Thoracic aorta (tissue), 2 donors: ENCODE results near the gene SEPTIN14. TPM values are rescaled to one million over a fixed set of nuclear protein-coding genes. Genes with fewer than 3 reads are reported as not detected.
"Not testable (repeated sequence)": the region's sequence is repeated elsewhere in the genome, so short reads cannot be mapped to it uniquely, and the experiment has no call there.

ENCODE experiments used
- ATAC-seq: fragments of 150-250 bp; one replicate; pipeline ENCODE4 v1.8.0; 2017; ENCODE audit warnings: low read depth; ENCODE audit not compliant: insufficient number of reproducible peaks, low FRiP score
- DNase-seq: peaks from one replicate; pipeline ENCODE4 v3.0.0-alpha.2; 2020; ENCODE audit warnings: low spot score
- H3K27ac ChIP-seq, 2 donors: fragments of 200-600 bp; sonication (generic); 1 replicate in 1 of 2; 2 replicates in 1 of 2; pipeline ENCODE4 v1.5.1; 2016; ENCODE audit warnings: mild to moderate bottlenecking in 2 of 2, moderate library complexity in 2 of 2
- H3K27me3 ChIP-seq: fragments of 200-600 bp; sonication (generic); replicated peaks from 2 replicates; pipeline ENCODE4 v1.6.0; 2016; ENCODE audit warnings: mild to moderate bottlenecking; ENCODE audit not compliant: insufficient read depth
- H3K36me3 ChIP-seq: fragments of 200-600 bp; sonication (generic); one replicate; pipeline ENCODE4 v1.5.1; 2016
- H3K4me1 ChIP-seq, 2 donors: fragments of 200-600 bp; sonication (generic); 1 replicate in 1 of 2; 2 replicates in 1 of 2; pipeline versions ENCODE4 v1.5.1 to v1.6.0; 2016; ENCODE audit warnings: low read depth in 2 of 2, mild to moderate bottlenecking in 1 of 2; ENCODE audit not compliant: control insufficient read depth in 1 of 2
- H3K4me3 ChIP-seq: fragments of 200-600 bp; sonication (generic); 2 replicates; pipeline ENCODE4 v1.5.1; 2016; ENCODE audit warnings: mild to moderate bottlenecking
- H3K9me3 ChIP-seq: fragments of 200-600 bp; sonication (generic); 2 replicates; pipeline ENCODE4 v1.5.1; 2016
- CTCF ChIP-seq: fragments of 200-600 bp; sonication (generic); IDR thresholded peaks from one replicate; pipeline ENCODE4 v1.5.1; 2019; ENCODE audit warnings: antibody characterized with exemption
- total RNA-seq, 2 donors: library from RNA; depleted of rRNA; stranded (reverse); fragments of >200 nt; gene quantifications; one replicate each; pipeline versions ENCODE4 v1.1.0 to v1.2.3, GENCODE V29; 2016

The SEPTIN14 gene
- total RNA-seq, 2 donors from 2014 or later: not detected

GRCh38 chr7:55778631-55779030 is 83.9 kb downstream of the SEPTIN14 start:
- Histone ChIP-seq H3K4me3 (no peak overlapping the region), H3K27ac (no peak overlapping the region), H3K36me3 (no peaks in the 10 kb centered on the region), H3K9me3 (no peaks in the 10 kb centered on the region), H3K4me1 (no peaks in the 10 kb centered on the region), H3K27me3 (no peaks in the 10 kb centered on the region)
- DNase-seq (no peak), ATAC-seq (no peak)
- no peak for TF ChIP-seq CTCF

GRCh38 chr7:55776196-55776595 is 86.4 kb downstream of the SEPTIN14 start:
- no peak overlapping the region for H3K4me3 ChIP-seq
- no peaks in the 10 kb centered on the region for H3K27me3 ChIP-seq
- H3K27ac ChIP-seq: no peak overlapping the region
- no peaks in the 10 kb centered on the region for H3K36me3 ChIP-seq
- ATAC-seq: no peak
- no peaks in the 10 kb centered on the region for H3K9me3 ChIP-seq
- no peak for TF ChIP-seq CTCF
- no peaks in the 10 kb centered on the region for H3K4me1 ChIP-seq
- DNase-seq: no peak

GRCh38 chr7:55775051-55775420 is 87.5 kb downstream of the SEPTIN14 start:
- H3K27me3 ChIP-seq: no peaks in the 10 kb centered on the region
- H3K36me3 ChIP-seq: no peaks in the 10 kb centered on the region
- no peak for TF ChIP-seq CTCF
- ATAC-seq (no peak), DNase-seq (no peak)
- no peak overlapping the region for H3K4me3 ChIP-seq
- H3K27ac ChIP-seq: no peak overlapping the region
- H3K4me1 ChIP-seq: no peaks in the 10 kb centered on the region
- no peaks in the 10 kb centered on the region for H3K9me3 ChIP-seq

- Histone ChIP-seq H3K27ac (no peak overlapping the region), H3K9me3 (no peaks in the 10 kb centered on the region), H3K27me3 (no peaks in the 10 kb centered on the region), H3K4me1 (no peaks in the 10 kb centered on the region), H3K4me3 (no peak overlapping the region), H3K36me3 (no peaks in the 10 kb centered on the region)
- no peak for ATAC-seq
- TF ChIP-seq CTCF: no peak
- no peak for DNase-seq
Observed at GRCh38 chr7:55774327-55775050, 88.1 kb downstream of the SEPTIN14 start.

GRCh38 chr7:55770778-55771177 is 91.8 kb downstream of the SEPTIN14 start:
- DNase-seq (no peak), ATAC-seq (no peak)
- Histone ChIP-seq H3K36me3 (no peaks in the 10 kb centered on the region), H3K9me3 (no peaks in the 10 kb centered on the region), H3K4me1 (no peaks in the 10 kb centered on the region), H3K27ac (no peak overlapping the region), H3K4me3 (no peak overlapping the region), H3K27me3 (no peaks in the 10 kb centered on the region)
- no peak for TF ChIP-seq CTCF

- not testable (repeated sequence) for H3K9me3 ChIP-seq, DNase-seq, H3K27ac ChIP-seq, ATAC-seq, H3K4me3 ChIP-seq, H3K27me3 ChIP-seq, H3K4me1 ChIP-seq, H3K36me3 ChIP-seq
Observed at GRCh38 chr7:55753274-55753862, 109.2 kb downstream of the SEPTIN14 start.

GRCh38 chr7:55744706-55745105 is 117.8 kb downstream of the SEPTIN14 start:
- DNase-seq, ATAC-seq, H3K4me1 ChIP-seq, H3K36me3 ChIP-seq, H3K9me3 ChIP-seq, H3K27ac ChIP-seq, H3K27me3 ChIP-seq, H3K4me3 ChIP-seq: not testable (repeated sequence)
